Measurements from ENCODE around the gene CMTM1.

CMTM1 gene

DNA sequence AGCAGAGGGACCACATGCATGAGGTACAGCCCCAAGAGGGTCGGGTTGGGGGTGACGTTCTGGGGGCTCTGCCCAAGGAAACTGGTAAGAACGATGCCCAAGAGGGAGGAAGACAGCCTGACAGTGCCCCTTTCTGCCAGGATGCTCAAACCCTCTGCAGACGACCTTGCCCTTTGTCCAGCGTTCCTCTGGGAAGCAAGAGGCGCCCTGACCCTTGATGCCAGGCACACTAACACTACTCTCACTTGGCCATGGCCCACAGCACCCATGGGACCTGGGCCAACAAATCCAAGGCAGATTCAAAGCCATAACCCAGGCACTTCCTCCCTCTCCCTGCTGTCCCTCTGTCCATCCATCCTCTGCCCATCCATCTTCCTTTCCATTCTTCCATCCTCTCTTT is 36.8 kb upstream of the CMTM1 start:
- Histone ChIP-seq H3K36me3 (peaks cover 66 to 95% (median 72%) of the 10 kb centered on the region in 3 donors), H3K4me1 (peaks cover 0 to 2% (median 0%) of the 10 kb centered on the region in 4 donors), H3K27me3 (no peaks in the 10 kb centered on the region), H3K27ac (no peak overlapping the region), H3K9me3 (no peaks in the 10 kb centered on the region), H3K4me3 (no peak overlapping the region)
- no peak for DNase-seq
- TF ChIP-seq, protein P1, sequence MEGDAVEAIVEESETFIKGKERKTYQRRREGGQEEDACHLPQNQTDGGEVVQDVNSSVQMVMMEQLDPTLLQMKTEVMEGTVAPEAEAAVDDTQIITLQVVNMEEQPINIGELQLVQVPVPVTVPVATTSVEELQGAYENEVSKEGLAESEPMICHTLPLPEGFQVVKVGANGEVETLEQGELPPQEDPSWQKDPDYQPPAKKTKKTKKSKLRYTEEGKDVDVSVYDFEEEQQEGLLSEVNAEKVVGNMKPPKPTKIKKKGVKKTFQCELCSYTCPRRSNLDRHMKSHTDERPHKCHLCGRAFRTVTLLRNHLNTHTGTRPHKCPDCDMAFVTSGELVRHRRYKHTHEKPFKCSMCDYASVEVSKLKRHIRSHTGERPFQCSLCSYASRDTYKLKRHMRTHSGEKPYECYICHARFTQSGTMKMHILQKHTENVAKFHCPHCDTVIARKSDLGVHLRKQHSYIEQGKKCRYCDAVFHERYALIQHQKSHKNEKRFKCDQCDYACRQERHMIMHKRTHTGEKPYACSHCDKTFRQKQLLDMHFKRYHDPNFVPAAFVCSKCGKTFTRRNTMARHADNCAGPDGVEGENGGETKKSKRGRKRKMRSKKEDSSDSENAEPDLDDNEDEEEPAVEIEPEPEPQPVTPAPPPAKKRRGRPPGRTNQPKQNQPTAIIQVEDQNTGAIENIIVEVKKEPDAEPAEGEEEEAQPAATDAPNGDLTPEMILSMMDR (IDR thresholded peaks at IDR 0.05): no peak
- intact Hi-C loops (cut with DNase I; ENCODE audit: low total_unique reads): no loop called here

DNA sequence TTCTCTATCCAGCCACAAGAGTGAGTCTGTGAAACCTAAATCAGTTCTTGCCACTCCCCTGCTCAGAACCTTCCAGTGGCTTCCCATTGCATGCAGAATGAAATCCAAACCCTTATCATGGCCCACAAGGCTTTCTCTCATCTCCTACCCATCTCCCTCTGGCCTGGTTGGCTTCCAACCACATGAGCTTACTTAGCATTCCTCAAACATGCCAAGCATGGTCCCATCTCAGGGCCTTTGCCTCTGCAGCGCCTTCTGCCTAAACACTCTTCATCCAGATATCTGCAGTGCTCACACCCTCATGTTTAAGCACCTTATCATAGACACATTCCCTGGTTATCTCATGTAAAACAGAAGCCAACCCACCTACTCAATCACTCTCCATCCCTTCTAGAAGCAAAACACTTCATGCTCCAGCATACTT is 31.9 kb upstream of the CMTM1 start:
- TF ChIP-seq, protein P1 (IDR thresholded peaks at IDR 0.05): no peak
- intact Hi-C loops (cut with DNase I; ENCODE audit: low total_unique reads): no loop called here
- H3K36me3 ChIP-seq: peaks cover 52 to 94% (median 61%) of the 10 kb centered on the region in 3 donors
- H3K4me3 ChIP-seq: no peak overlapping the region
- H3K4me1 ChIP-seq: peaks cover 0 to 3% (median 0%) of the 10 kb centered on the region in 4 donors
- no peaks in the 10 kb centered on the region for H3K27me3 ChIP-seq
- H3K9me3 ChIP-seq: no peaks in the 10 kb centered on the region
- no peak for DNase-seq
- no peak overlapping the region for H3K27ac ChIP-seq

DNA sequence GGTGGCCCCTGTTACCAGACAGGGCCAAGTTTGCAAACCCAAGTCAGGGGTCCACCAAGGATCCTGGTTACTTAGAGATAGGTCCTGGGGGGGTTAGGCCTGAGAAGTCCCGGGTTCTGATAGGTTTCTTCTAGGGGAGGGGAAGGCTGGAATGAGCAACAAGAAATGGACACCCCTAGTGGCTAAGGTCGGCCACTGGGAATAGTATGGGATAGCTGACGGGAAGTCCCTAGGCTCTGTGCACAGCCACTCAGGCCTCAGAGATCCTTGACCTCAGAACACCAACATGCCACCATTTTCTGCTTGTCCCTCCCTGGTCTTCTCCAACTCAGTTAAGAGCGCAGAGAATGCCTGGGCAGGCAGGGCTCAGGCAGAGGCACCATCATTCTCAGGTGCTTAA is 29.7 kb upstream of the CMTM1 start:
- DNase-seq: no peak
- H3K4me3 ChIP-seq: no peak overlapping the region
- no peak overlapping the region for H3K27ac ChIP-seq
- intact Hi-C loops (cut with DNase I; ENCODE audit: low total_unique reads): no loop called here
- H3K9me3 ChIP-seq: no peaks in the 10 kb centered on the region
- H3K4me1 ChIP-seq: peaks cover 0 to 3% (median 0%) of the 10 kb centered on the region in 4 donors
- peaks cover 40 to 91% (median 44%) of the 10 kb centered on the region in 3 donors for H3K36me3 ChIP-seq
- H3K27me3 ChIP-seq: no peaks in the 10 kb centered on the region
- TF ChIP-seq, protein P1 (IDR thresholded peaks at IDR 0.05): no peak

DNA sequence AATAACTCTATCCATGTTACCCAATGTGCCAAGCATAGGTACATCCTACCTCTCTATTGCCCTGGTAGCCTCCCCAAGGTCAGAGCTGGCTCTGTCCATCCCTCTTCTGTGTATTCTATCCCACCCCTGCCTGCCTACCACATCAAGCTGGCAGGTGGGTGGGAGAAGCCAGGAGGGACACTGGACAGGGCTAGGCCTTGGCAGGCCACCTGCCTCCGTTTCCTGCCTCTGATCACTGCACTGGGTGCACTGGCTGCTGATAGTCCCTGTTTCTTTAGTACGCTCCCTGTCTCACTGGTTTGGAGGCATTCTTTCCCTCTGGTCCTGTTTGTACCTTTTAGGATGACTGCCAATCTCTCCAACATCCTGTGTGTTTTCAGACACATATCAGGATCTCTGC is 29.0 kb upstream of the CMTM1 start:
- Histone ChIP-seq H3K9me3 (no peaks in the 10 kb centered on the region), H3K36me3 (peaks cover 39 to 92% (median 45%) of the 10 kb centered on the region in 3 donors), H3K27ac (no peak overlapping the region), H3K4me1 (peaks cover 0 to 3% (median 0%) of the 10 kb centered on the region in 4 donors), H3K27me3 (no peaks in the 10 kb centered on the region), H3K4me3 (no peak overlapping the region)
- intact Hi-C loops (cut with DNase I; ENCODE audit: low total_unique reads): no loop called here
- no peak for DNase-seq
- TF ChIP-seq, protein P1 (IDR thresholded peaks at IDR 0.05): no peak

DNA sequence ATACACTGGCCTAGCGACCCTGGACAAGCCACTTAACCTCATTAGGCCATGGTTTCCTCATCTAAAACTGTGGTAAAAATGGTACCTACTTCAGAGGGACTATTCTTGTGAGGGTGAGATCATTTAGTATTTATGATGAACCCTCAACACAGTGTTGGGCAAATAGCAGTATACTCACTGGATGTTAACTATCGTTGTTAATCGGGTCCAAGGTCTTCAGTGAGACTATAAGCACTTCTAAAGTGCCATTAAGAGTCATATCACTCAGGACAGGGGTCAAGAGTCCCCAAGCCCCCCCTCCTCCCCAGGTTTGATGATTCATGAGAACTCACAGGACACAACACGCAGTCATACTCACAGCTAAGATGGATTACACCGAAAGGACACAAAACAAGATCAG is 27.3 kb upstream of the CMTM1 start:
- Histone ChIP-seq H3K27me3 (no peaks in the 10 kb centered on the region), H3K4me3 (no peak overlapping the region), H3K27ac (no peak overlapping the region), H3K4me1 (peaks cover 0 to 3% (median 0%) of the 10 kb centered on the region in 4 donors), H3K9me3 (no peaks in the 10 kb centered on the region), H3K36me3 (peaks cover 33 to 95% (median 45%) of the 10 kb centered on the region in 3 donors)
- DNase-seq: no peak
- TF ChIP-seq, protein P1 (IDR thresholded peaks at IDR 0.05): no peak
- intact Hi-C loops (cut with DNase I; ENCODE audit: low total_unique reads): no loop called here

Data from tibial artery (tissue), 4 donors.